ENCODE data around the gene MMUT.
"Not testable (repeated sequence)": the region's sequence is repeated elsewhere in the genome, so short reads cannot be mapped to it uniquely, and the experiment has no call there.

Gene MMUT

GRCh38 chr6:49416195-49416594, 46.9 kb downstream of the MMUT start:
- no peak for TF ChIP-seq CTCF (conservative IDR thresholded peaks at IDR 0.05; ENCODE audit: low read depth, low read length)
- no peak for DNase-seq (ENCODE audit: low read depth)
- no peak overlapping the region for H3K4me3 ChIP-seq (ENCODE audit: low read length)

GRCh38 chr6:49415358-49415757, 47.7 kb downstream of the MMUT start:
- no peak for TF ChIP-seq CTCF (conservative IDR thresholded peaks at IDR 0.05; ENCODE audit: low read depth, low read length)
- DNase-seq (ENCODE audit: low read depth), result no peak
- H3K4me3 ChIP-seq (ENCODE audit: low read length), result no peak overlapping the region

GRCh38 chr6:49410564-49410963, 52.5 kb downstream of the MMUT start:
- no peak for TF ChIP-seq CTCF (conservative IDR thresholded peaks at IDR 0.05; ENCODE audit: low read depth, low read length)
- H3K4me3 ChIP-seq (ENCODE audit: low read length), result no peak overlapping the region
- DNase-seq (ENCODE audit: low read depth), result no peak

GRCh38 chr6:49409951-49410542, 53.0 kb downstream of the MMUT start:
- H3K4me3 ChIP-seq (ENCODE audit: low read length), result no peak overlapping the region
- TF ChIP-seq CTCF (conservative IDR thresholded peaks at IDR 0.05; ENCODE audit: low read depth, low read length), result peak; percentile 93
- no peak for DNase-seq (ENCODE audit: low read depth)

GRCh38 chr6:49406250-49406970, 56.6 kb downstream of the MMUT start:
- TF ChIP-seq CTCF (conservative IDR thresholded peaks at IDR 0.05; ENCODE audit: low read depth, low read length), result peak; percentile 23
- H3K4me3 ChIP-seq (ENCODE audit: low read length), result no peak overlapping the region
- peak; percentile 94 for DNase-seq (ENCODE audit: low read depth)

- no peak overlapping the region for H3K4me3 ChIP-seq (ENCODE audit: low read length)
- no peak for TF ChIP-seq CTCF (conservative IDR thresholded peaks at IDR 0.05; ENCODE audit: low read depth, low read length)
- DNase-seq (ENCODE audit: low read depth), result peak; percentile 71
Measured at GRCh38 chr6:49401063-49401462, 62.0 kb downstream of the MMUT start.

GRCh38 chr6:49386667-49387508, 76.2 kb downstream of the MMUT start:
- not testable (repeated sequence) for H3K4me3 ChIP-seq (ENCODE audit: low read length); DNase-seq (ENCODE audit: low read depth)

Measured in retinal pigment epithelial cell (primary cell).